Neuronal stem cell (in vitro differentiated cells): Measurements from ENCODE around the gene GSTCD.

Experiments used
- DNase-seq: peaks from one replicate; pipeline ENCODE4 v3.0.0-alpha.2; 2013; ENCODE audit warnings: low spot score
- H2AFZ ChIP-seq: one replicate; pipeline ENCODE4 v1.6.1; 2013; ENCODE audit warnings: mild to moderate bottlenecking, low read length, inconsistent platforms
- H2AK5ac ChIP-seq: 2 replicates; pipeline ENCODE4 v1.6.1; 2013; ENCODE audit warnings: low read depth, mild to moderate bottlenecking, inconsistent platforms, low read length, moderate library complexity, mixed read lengths
- H2BK120ac ChIP-seq: 2 replicates; pipeline ENCODE4 v1.6.1; 2013; ENCODE audit warnings: low read depth, mild to moderate bottlenecking, inconsistent platforms, low read length, moderate library complexity, mixed read lengths
- H2BK12ac ChIP-seq: one replicate; pipeline ENCODE4 v1.6.1; 2013; ENCODE audit warnings: low read length, inconsistent platforms
- H2BK15ac ChIP-seq: 2 replicates; pipeline ENCODE4 v1.6.1; 2013; ENCODE audit warnings: mild to moderate bottlenecking, low read length, inconsistent platforms, mixed read lengths
- H2BK5ac ChIP-seq: one replicate; pipeline ENCODE4 v1.6.1; 2013; ENCODE audit warnings: inconsistent platforms, mild to moderate bottlenecking, low read length, moderate library complexity
- H3K14ac ChIP-seq: one replicate; pipeline ENCODE4 v1.6.1; 2013; ENCODE audit warnings: low read length, inconsistent platforms
- H3K18ac ChIP-seq: 2 replicates; pipeline ENCODE4 v1.6.1; 2013; ENCODE audit warnings: low read length, inconsistent platforms
- H3K23ac ChIP-seq: 2 replicates; pipeline ENCODE4 v1.6.1; 2013; ENCODE audit warnings: low read depth, mild to moderate bottlenecking, mixed read lengths, low read length, inconsistent platforms; ENCODE audit not compliant: poor library complexity
- H3K27ac ChIP-seq: replicated peaks from 3 replicates; pipeline ENCODE4 v1.5.1; 2013; ENCODE audit warnings: low read length, inconsistent platforms
- H3K27me3 ChIP-seq, 3 experiments: 2 replicates each; pipeline ENCODE4 v1.6.1; 2013; ENCODE audit warnings: low read length in 3 of 3, mild to moderate bottlenecking in 2 of 3, inconsistent platforms in 1 of 3, low read depth in 1 of 3, mixed read lengths in 1 of 3, moderate library complexity in 1 of 3; ENCODE audit not compliant: control insufficient read depth in 3 of 3, insufficient read depth in 3 of 3
- H3K36me3 ChIP-seq, 2 donors: replicated peaks in 1 of 2; 2 replicates each; pipeline ENCODE4 v1.6.1; 2013; ENCODE audit warnings: low read length in 2 of 2; ENCODE audit not compliant: control insufficient read depth in 2 of 2, insufficient read depth in 2 of 2
- H3K4ac ChIP-seq: 2 replicates; pipeline ENCODE4 v1.6.1; 2013; ENCODE audit warnings: inconsistent platforms, mild to moderate bottlenecking, low read length, moderate library complexity
- H3K4me1 ChIP-seq, 2 donors: 1 replicate in 1 of 2; 2 replicates in 1 of 2; pipeline ENCODE4 v1.6.1; 2013; ENCODE audit warnings: low read length in 2 of 2, low read depth in 1 of 2; ENCODE audit not compliant: control insufficient read depth in 2 of 2, insufficient read depth in 1 of 2
- H3K4me2 ChIP-seq: one replicate; pipeline ENCODE4 v1.6.1; 2013; ENCODE audit warnings: mild to moderate bottlenecking, low read length, inconsistent platforms; ENCODE audit not compliant: insufficient read depth, poor library complexity, severe bottlenecking
- H3K4me3 ChIP-seq, 2 donors: 2 replicates each; pipeline ENCODE4 v1.5.1; 2013; ENCODE audit warnings: low read length in 2 of 2, mild to moderate bottlenecking in 2 of 2, inconsistent platforms in 1 of 2, moderate library complexity in 1 of 2
- H3K79me1 ChIP-seq: one replicate; pipeline ENCODE4 v1.6.1; 2013; ENCODE audit warnings: low read depth, mild to moderate bottlenecking, inconsistent platforms, low read length, moderate library complexity
- H3K9ac ChIP-seq: one replicate; pipeline ENCODE4 v1.6.1; 2013; ENCODE audit warnings: mild to moderate bottlenecking, low read depth, low read length, inconsistent platforms; ENCODE audit not compliant: poor library complexity
- H3K9me3 ChIP-seq, 2 donors: replicated peaks in 1 of 2; 2 replicates each; pipeline versions ENCODE3 to v1.6.1; 2013; ENCODE audit warnings: low read length in 2 of 2, mild to moderate bottlenecking in 2 of 2, inconsistent platforms in 1 of 2, low read depth in 1 of 2, mixed read lengths in 1 of 2, moderate library complexity in 1 of 2; ENCODE audit not compliant: control insufficient read depth in 2 of 2, insufficient read depth in 1 of 2
- H4K8ac ChIP-seq: one replicate; pipeline ENCODE4 v1.6.1; 2013; ENCODE audit warnings: low read depth, mild to moderate bottlenecking, inconsistent platforms, low read length, moderate library complexity
- H4K91ac ChIP-seq: one replicate; pipeline ENCODE4 v1.6.1; 2013; ENCODE audit warnings: low read length, low read depth, mild to moderate bottlenecking, inconsistent platforms; ENCODE audit not compliant: poor library complexity
- WGBS, 2 donors: extraction: QIAGEN DNeasy Blood & Tissue Kit; methylation state at CpG; one replicate each; pipeline ENCODE4 v1.1.7; 2013; ENCODE audit warnings: missing lambda C conversion rate in 2 of 2, mixed read lengths in 1 of 2; ENCODE audit not compliant: insufficient read length in 2 of 2, insufficient replicate concordance in 1 of 2; ENCODE audit errors: extremely low coverage in 2 of 2; 5-methylcytosine and 5-hydroxymethylcytosine counted together

GSTCD gene

GRCh38 chr4:105870963-105871362 is 162.4 kb downstream of the GSTCD start:
- Histone ChIP-seq H3K18ac (no peak overlapping the region), H3K9ac (no peak overlapping the region), H3K4me1 (no peaks in the 10 kb centered on the region), H3K36me3 (no peaks in the 10 kb centered on the region), H3K4me2 (no peak overlapping the region), H2AFZ (no peak overlapping the region), H2BK5ac (no peak overlapping the region), H2BK12ac (no peak overlapping the region), H2BK120ac (no peak overlapping the region), H3K79me1 (no peaks in the 10 kb centered on the region), H3K14ac (no peak overlapping the region), H3K9me3 (no peaks in the 10 kb centered on the region), H4K91ac (no peak overlapping the region), H3K4me3 (no peak overlapping the region), H3K4ac (no peak overlapping the region), H2AK5ac (no peak overlapping the region), H4K8ac (no peak overlapping the region), H2BK15ac (no peak overlapping the region), H3K23ac (no peak overlapping the region), H3K27ac (no peak overlapping the region), H3K27me3 (no peaks in the 10 kb centered on the region)
- DNase-seq: no peak
- WGBS, 2 donors: no CpG with 5 or more reads among the region's 3 CpGs

- DNase-seq: no peak
- Histone ChIP-seq H2AFZ (no peak overlapping the region), H3K4ac (no peak overlapping the region), H3K27ac (no peak overlapping the region), H3K36me3 (no peaks in the 10 kb centered on the region), H2BK12ac (no peak overlapping the region), H3K23ac (no peak overlapping the region), H2AK5ac (no peak overlapping the region), H2BK15ac (no peak overlapping the region), H3K9ac (no peak overlapping the region), H3K14ac (no peak overlapping the region), H3K79me1 (no peaks in the 10 kb centered on the region), H3K9me3 (no peaks in the 10 kb centered on the region), H3K18ac (no peak overlapping the region), H2BK5ac (no peak overlapping the region), H4K91ac (no peak overlapping the region), H2BK120ac (no peak overlapping the region), H3K4me1 (no peaks in the 10 kb centered on the region), H3K27me3 (no peaks in the 10 kb centered on the region), H3K4me3 (no peak overlapping the region), H4K8ac (no peak overlapping the region), H3K4me2 (no peak overlapping the region)
- no CpG with 5 or more reads among the region's 2 CpGs for WGBS, 2 donors
Observed at GRCh38 chr4:105871997-105872396, 163.4 kb downstream of the GSTCD start.

DNA sequence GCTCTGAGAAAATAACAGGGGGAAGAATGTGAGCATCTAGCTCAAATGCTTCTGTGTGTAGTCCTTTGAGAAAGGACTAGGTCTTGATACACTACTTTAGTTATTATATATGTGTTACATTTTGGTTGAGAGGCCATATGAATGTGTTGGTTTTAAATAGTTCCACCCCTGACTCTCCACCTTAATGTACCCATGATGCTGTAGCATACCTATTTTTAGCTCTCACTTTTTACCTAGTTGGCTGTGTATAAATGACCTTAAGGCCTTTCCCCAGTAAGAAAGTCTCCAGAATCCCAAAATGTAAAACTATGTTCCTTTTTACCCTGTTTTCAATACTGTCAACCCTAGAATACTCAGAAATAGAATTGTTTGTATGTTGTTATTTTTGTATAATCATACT is 166.6 kb downstream of the GSTCD start:
- H4K91ac ChIP-seq: no peak overlapping the region
- no peaks in the 10 kb centered on the region for H3K27me3 ChIP-seq

DNA sequence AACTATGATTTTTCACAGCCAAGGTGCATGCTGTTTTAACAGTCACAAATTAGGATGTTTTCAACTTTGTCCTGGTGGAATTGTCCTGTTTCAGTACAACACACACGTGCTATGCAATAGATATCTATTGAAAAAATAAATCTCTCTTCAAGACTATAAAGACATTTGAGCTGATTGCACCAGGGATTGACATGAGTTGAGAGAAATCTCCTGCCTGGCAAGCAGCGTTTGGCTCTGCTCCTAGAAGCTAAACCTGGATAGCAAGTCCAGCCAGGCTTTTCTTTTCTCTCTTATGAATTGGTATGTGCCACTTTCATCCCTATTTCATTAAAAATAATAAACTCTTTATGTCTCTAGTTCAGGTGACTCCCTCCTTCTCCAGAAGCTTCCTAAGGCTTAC is 170.1 kb downstream of the GSTCD start:
- H3K4me2 ChIP-seq: no peak overlapping the region
- no peak overlapping the region for H3K14ac ChIP-seq
- DNase-seq: no peak
- no peak overlapping the region for H4K8ac ChIP-seq
- H3K79me1 ChIP-seq: no peaks in the 10 kb centered on the region
- WGBS, 2 donors: no CpG with 5 or more reads among the region's 2 CpGs
- H3K18ac ChIP-seq: no peak overlapping the region
- no peaks in the 10 kb centered on the region for H3K4me1 ChIP-seq
- H3K4ac ChIP-seq: no peak overlapping the region
- no peak overlapping the region for H4K91ac ChIP-seq
- H3K27ac ChIP-seq: no peak overlapping the region
- H2BK120ac ChIP-seq: no peak overlapping the region
- no peak overlapping the region for H3K23ac ChIP-seq
- no peak overlapping the region for H2BK12ac ChIP-seq
- no peak overlapping the region for H3K9ac ChIP-seq
- no peaks in the 10 kb centered on the region for H3K9me3 ChIP-seq
- no peak overlapping the region for H2AK5ac ChIP-seq
- no peak overlapping the region for H2BK15ac ChIP-seq
- H3K36me3 ChIP-seq: no peaks in the 10 kb centered on the region
- no peak overlapping the region for H3K4me3 ChIP-seq
- H2AFZ ChIP-seq: no peak overlapping the region
- H2BK5ac ChIP-seq: no peak overlapping the region
- no peaks in the 10 kb centered on the region for H3K27me3 ChIP-seq

More for the DNA sequence above, 166.6 kb downstream of the GSTCD start:
- H3K4me2 ChIP-seq: no peak overlapping the region
- no peak overlapping the region for H3K14ac ChIP-seq
- H3K9ac ChIP-seq: no peak overlapping the region
- no peak overlapping the region for H2BK12ac ChIP-seq
- no peak overlapping the region for H2AK5ac ChIP-seq
- H4K8ac ChIP-seq: no peak overlapping the region
- no peak overlapping the region for H2BK5ac ChIP-seq
- H2BK15ac ChIP-seq: no peak overlapping the region
- H2BK120ac ChIP-seq: no peak overlapping the region
- H3K23ac ChIP-seq: no peak overlapping the region
- no peak overlapping the region for H3K4me3 ChIP-seq
- H3K9me3 ChIP-seq: no peaks in the 10 kb centered on the region
- no peaks in the 10 kb centered on the region for H3K4me1 ChIP-seq
- H3K27ac ChIP-seq: no peak overlapping the region
- H3K18ac ChIP-seq: no peak overlapping the region
- no peak for DNase-seq
- no peaks in the 10 kb centered on the region for H3K79me1 ChIP-seq
- no peak overlapping the region for H2AFZ ChIP-seq
- no peak overlapping the region for H3K4ac ChIP-seq
- no peaks in the 10 kb centered on the region for H3K36me3 ChIP-seq
